MM.1S (cell line): ENCODE data around the gene FOLH1.
A peak's percentile ranks its signal among the peaks of the same experiment; 100 is the strongest.
"Not testable (repeated sequence)": the region's sequence is repeated elsewhere in the genome, so short reads cannot be mapped to it uniquely, and the experiment has no call there.

ENCODE experiments used
- DNase-seq: peaks from one replicate; pipeline ENCODE4 v3.0.0-alpha.2; 2015
- H2AFZ ChIP-seq: fragments of 300-600 bp; sonication (generic); 2 replicates; pipeline ENCODE4 v1.6.0; 2016; ENCODE audit warnings: antibody characterized with exemption, low read length
- H3F3A ChIP-seq: fragments of 300-600 bp; sonication (generic); 2 replicates; pipeline ENCODE4 v1.6.1; 2016; ENCODE audit warnings: mild to moderate bottlenecking, antibody characterized with exemption, low read length, moderate library complexity, mixed read lengths; ENCODE audit not compliant: insufficient read depth
- H3K27ac ChIP-seq: fragments of 300-600 bp; sonication (generic); 2 replicates; pipeline ENCODE4 v1.5.1; 2016; ENCODE audit warnings: mild to moderate bottlenecking, low read length
- H3K27me3 ChIP-seq: fragments of 300-600 bp; sonication (generic); replicated peaks from 2 replicates; pipeline ENCODE4 v1.6.0; 2016; ENCODE audit warnings: low read length; ENCODE audit not compliant: insufficient read depth
- H3K36me3 ChIP-seq: fragments of 300-600 bp; sonication (generic); replicated peaks from 2 replicates; pipeline ENCODE4 v1.6.1; 2016; ENCODE audit warnings: mild to moderate bottlenecking, low read length, mixed read lengths; ENCODE audit not compliant: insufficient read depth
- H3K4me1 ChIP-seq: fragments of 300-600 bp; sonication (generic); 2 replicates; pipeline ENCODE4 v1.6.1; 2016; ENCODE audit warnings: low read length, mixed read lengths
- H3K4me2 ChIP-seq: fragments of 300-600 bp; sonication (generic); 2 replicates; pipeline ENCODE4 v1.6.0; 2016; ENCODE audit warnings: low read depth, low read length
- H3K4me3 ChIP-seq: fragments of 300-600 bp; sonication (generic); 2 replicates; pipeline ENCODE4 v1.5.1; 2016; ENCODE audit warnings: low read length, mixed read lengths
- H3K79me2 ChIP-seq: fragments of 300-600 bp; sonication (generic); 2 replicates; pipeline ENCODE4 v1.6.1; 2016; ENCODE audit warnings: mixed run types, low read length, mixed read lengths
- H3K9ac ChIP-seq: fragments of 300-600 bp; sonication (generic); 2 replicates; pipeline ENCODE4 v1.6.1; 2016; ENCODE audit warnings: low read length, mixed read lengths
- H3K9me2 ChIP-seq: fragments of 300-600 bp; sonication (generic); replicated peaks from 2 replicates; pipeline ENCODE4 v1.6.1; 2016; ENCODE audit warnings: mild to moderate bottlenecking, low read length, mixed read lengths; ENCODE audit not compliant: insufficient read depth
- H3K9me3 ChIP-seq: fragments of 300-600 bp; sonication (generic); replicated peaks from 2 replicates; pipeline ENCODE4 v1.6.1; 2016; ENCODE audit warnings: mild to moderate bottlenecking, low read length, mixed read lengths; ENCODE audit not compliant: insufficient read depth
- H4K20me1 ChIP-seq: fragments of 300-600 bp; sonication (generic); 2 replicates; pipeline ENCODE4 v1.6.1; 2016; ENCODE audit warnings: mild to moderate bottlenecking, low read length, moderate library complexity, mixed read lengths; ENCODE audit not compliant: insufficient read depth
- EZH2 ChIP-seq: fragments of 300-600 bp; sonication (generic); optimal IDR thresholded peaks from 2 replicates; pipeline ENCODE3; 2017; ENCODE audit warnings: low read depth, mild to moderate bottlenecking, antibody characterized with exemption, low read length, mixed read lengths
- EZH2phosphoT487 ChIP-seq: fragments of 300-600 bp; sonication (generic); IDR thresholded peaks from 2 replicates; pipeline ENCODE4 v1.6.1; 2018; ENCODE audit warnings: antibody characterized with exemption, low read length
- TF ChIP-seq, protein P1 (sequence below): fragments of 300-600 bp; sonication (generic); IDR thresholded peaks from 2 replicates; pipeline ENCODE4 v1.5.1; 2016; ENCODE audit warnings: antibody characterized with exemption, low read length, mixed read lengths

FOLH1 gene

GRCh38 chr11:49171613-49172012 is 36.8 kb downstream of the FOLH1 start:
- not testable (repeated sequence) for DNase-seq, H3K36me3 ChIP-seq, H2AFZ ChIP-seq, H4K20me1 ChIP-seq, H3K4me1 ChIP-seq, H3K4me3 ChIP-seq, H3K9ac ChIP-seq, H3K4me2 ChIP-seq, H3F3A ChIP-seq, H3K9me3 ChIP-seq, H3K27me3 ChIP-seq, H3K27ac ChIP-seq, H3K9me2 ChIP-seq, H3K79me2 ChIP-seq

GRCh38 chr11:49169579-49169978 is 38.8 kb downstream of the FOLH1 start:
- H3K27me3 ChIP-seq, H3F3A ChIP-seq, DNase-seq, H3K36me3 ChIP-seq, H3K9me3 ChIP-seq, H3K27ac ChIP-seq, H3K9ac ChIP-seq, H4K20me1 ChIP-seq, H2AFZ ChIP-seq, H3K4me1 ChIP-seq, H3K4me2 ChIP-seq, H3K4me3 ChIP-seq, H3K79me2 ChIP-seq, H3K9me2 ChIP-seq: not testable (repeated sequence)
- TF ChIP-seq, protein P1, sequence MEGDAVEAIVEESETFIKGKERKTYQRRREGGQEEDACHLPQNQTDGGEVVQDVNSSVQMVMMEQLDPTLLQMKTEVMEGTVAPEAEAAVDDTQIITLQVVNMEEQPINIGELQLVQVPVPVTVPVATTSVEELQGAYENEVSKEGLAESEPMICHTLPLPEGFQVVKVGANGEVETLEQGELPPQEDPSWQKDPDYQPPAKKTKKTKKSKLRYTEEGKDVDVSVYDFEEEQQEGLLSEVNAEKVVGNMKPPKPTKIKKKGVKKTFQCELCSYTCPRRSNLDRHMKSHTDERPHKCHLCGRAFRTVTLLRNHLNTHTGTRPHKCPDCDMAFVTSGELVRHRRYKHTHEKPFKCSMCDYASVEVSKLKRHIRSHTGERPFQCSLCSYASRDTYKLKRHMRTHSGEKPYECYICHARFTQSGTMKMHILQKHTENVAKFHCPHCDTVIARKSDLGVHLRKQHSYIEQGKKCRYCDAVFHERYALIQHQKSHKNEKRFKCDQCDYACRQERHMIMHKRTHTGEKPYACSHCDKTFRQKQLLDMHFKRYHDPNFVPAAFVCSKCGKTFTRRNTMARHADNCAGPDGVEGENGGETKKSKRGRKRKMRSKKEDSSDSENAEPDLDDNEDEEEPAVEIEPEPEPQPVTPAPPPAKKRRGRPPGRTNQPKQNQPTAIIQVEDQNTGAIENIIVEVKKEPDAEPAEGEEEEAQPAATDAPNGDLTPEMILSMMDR = peak; percentile 18

DNA sequence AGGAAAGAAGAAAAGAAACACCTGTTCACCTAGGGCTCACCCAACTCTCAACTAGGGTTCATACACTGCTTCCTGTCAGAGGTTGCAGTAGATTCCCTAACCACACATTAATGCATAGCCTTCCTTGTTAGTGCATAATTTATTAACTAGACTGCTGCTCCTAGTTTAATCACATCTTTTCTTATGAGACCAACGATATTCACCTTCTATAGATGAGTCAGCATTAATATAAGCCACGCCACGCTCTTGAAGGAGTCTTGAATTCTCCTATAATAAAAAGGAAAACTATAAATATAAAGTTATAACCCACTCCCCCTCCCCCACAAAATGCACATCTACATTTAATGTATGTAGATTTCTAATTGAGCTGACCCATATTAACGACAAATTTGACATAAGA is 39.4 kb downstream of the FOLH1 start:
- not testable (repeated sequence) for H3K9me2 ChIP-seq, H3K79me2 ChIP-seq, DNase-seq, H3K9ac ChIP-seq, H3K4me1 ChIP-seq, H3K27ac ChIP-seq, H3K9me3 ChIP-seq, H3K27me3 ChIP-seq, H2AFZ ChIP-seq, H4K20me1 ChIP-seq, H3F3A ChIP-seq, H3K4me3 ChIP-seq, H3K4me2 ChIP-seq, H3K36me3 ChIP-seq

DNA sequence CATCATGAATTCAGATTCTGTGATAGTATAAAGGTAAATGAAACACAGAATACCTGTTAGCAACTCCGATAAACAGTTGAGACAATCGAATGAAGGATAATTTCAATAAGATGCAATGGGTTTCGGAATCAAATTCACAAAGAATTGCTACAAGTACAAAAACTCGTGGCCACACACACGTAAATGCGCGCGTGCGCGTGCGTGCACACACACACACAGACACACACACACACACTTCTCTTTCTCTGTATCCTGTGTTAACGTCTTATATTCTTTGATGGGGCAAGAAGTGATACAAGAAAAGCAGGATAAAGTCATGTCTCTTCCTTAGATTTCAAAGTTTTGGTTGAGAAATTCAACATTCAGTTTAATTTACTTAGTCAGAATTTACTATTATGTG is 57.2 kb downstream of the FOLH1 start:
- Histone ChIP-seq H3K36me3 (no peaks in the 10 kb centered on the region), H2AFZ (no peak overlapping the region), H3K9me3 (no peaks in the 10 kb centered on the region), H3K79me2 (no peaks in the 10 kb centered on the region), H3K27me3 (no peaks in the 10 kb centered on the region), H3K4me3 (no peak overlapping the region), H3K27ac (no peak overlapping the region), H3K4me2 (no peak overlapping the region), H4K20me1 (no peaks in the 10 kb centered on the region), H3K9me2 (no peaks in the 10 kb centered on the region), H3K4me1 (no peaks in the 10 kb centered on the region), H3K9ac (no peak overlapping the region), H3F3A (no peaks in the 10 kb centered on the region)
- TF ChIP-seq EZH2 (no peak), EZH2phosphoT487 (no peak)
- TF ChIP-seq, protein P1 = no peak
- DNase-seq = no peak

DNA sequence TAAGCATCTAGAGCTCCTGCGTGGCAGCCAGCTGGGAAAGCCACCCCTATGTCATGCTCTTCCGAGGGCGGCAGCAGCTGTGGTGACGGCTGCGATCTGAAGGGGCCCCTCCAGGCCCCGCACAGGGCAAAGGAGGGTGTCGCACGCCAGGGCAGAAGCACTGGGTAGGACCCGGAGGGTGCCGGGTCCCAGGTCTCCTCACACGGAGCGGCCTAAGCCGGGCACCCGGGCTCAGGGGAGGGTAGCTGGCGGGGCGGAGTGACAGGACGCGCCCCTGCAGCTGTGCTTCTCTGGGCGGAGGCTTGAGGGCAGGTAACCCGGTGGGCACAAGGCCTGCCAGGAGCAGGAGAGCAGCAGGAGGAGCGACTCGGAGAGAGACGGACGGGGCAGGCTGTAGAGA is 106.0 kb downstream of the FOLH1 start:
- not testable (repeated sequence) for H3K9ac ChIP-seq, H3K27me3 ChIP-seq, H3K9me2 ChIP-seq, H3K9me3 ChIP-seq, DNase-seq, H3K4me1 ChIP-seq, H4K20me1 ChIP-seq, H3K4me3 ChIP-seq, H3F3A ChIP-seq, H3K36me3 ChIP-seq, H3K4me2 ChIP-seq, H3K79me2 ChIP-seq, H3K27ac ChIP-seq, H2AFZ ChIP-seq
